HG03378 (cell line): ENCODE measurements around the gene HSPA4.

Source experiments
- ATAC-seq: cut with Tn5 transposase; IDR thresholded peaks from one replicate; pipeline ENCODE4 v1.9.1; 2021; ENCODE audit warnings: mild to moderate bottlenecking, moderate library complexity; ENCODE audit not compliant: unreplicated experiment

Gene HSPA4

GRCh38 chr5:133154274-133155075 is 102.7 kb downstream of the HSPA4 start:
- no peak for ATAC-seq

GRCh38 chr5:133155326-133155969 is 103.6 kb downstream of the HSPA4 start:
- ATAC-seq = no peak
